Activated T-helper 1 cell treated with anti-CD3 and anti-CD28 coated beads, Interleukin-12 subunit alpha, Interleukin-12 subunit beta, Interleukin-2, Interleukin-4 antibody, amounts not matched to agents 30 ng/mL and 10 ng/mL and 1 ng/mL, durations not matched to agents 14 hours and 24 hours and 36 hours (primary cell): Measurements from ENCODE around the gene TBC1D22A. TPM values are rescaled to one million over a fixed set of nuclear protein-coding genes. Genes with fewer than 3 reads are reported as not detected.

Experiments used
- DNase-seq: peaks from one replicate; pipeline ENCODE4 v3.0.0; 2021; ENCODE audit warnings: low spot score
- H3K27ac Mint-ChIP-seq: one replicate; pipeline ENCODE4 v1.8.0; 2021; ENCODE audit warnings: mild to moderate bottlenecking, mixed read lengths
- H3K27me3 Mint-ChIP-seq: one replicate; pipeline ENCODE4 v1.8.0; 2022; ENCODE audit warnings: mild to moderate bottlenecking, moderate library complexity, mixed read lengths; ENCODE audit not compliant: insufficient read depth
- H3K36me3 Mint-ChIP-seq: one replicate; pipeline ENCODE4 v1.8.0; 2021; ENCODE audit warnings: low read depth, mixed read lengths
- H3K4me1 Mint-ChIP-seq: one replicate; pipeline ENCODE4 v1.8.0; 2021; ENCODE audit warnings: low read depth, mixed read lengths
- H3K4me3 Mint-ChIP-seq: one replicate; pipeline ENCODE4 v1.8.0; 2021; ENCODE audit warnings: mild to moderate bottlenecking, moderate library complexity, mixed read lengths
- H3K9me3 Mint-ChIP-seq: one replicate; pipeline ENCODE4 v1.8.0; 2021; ENCODE audit warnings: mixed read lengths
- intact Hi-C: fragments of 100-400 bp; cut with micrococcal nuclease; formaldehyde crosslinking; loops from one replicate; pipeline ENCODE4 v1.15.1; 2024
- total RNA-seq: library from RNA; stranded (reverse); gene quantifications from 2 replicates; pipeline ENCODE4 v1.2.3, GENCODE V29; 2022

The TBC1D22A gene
- total RNA-seq, 1 donor from 2014 or later: 42.4 TPM

- Mint-ChIP-seq H3K36me3 (peaks cover 3% of the 10 kb centered on the region), H3K27ac (no peak overlapping the region), H3K9me3 (no peaks in the 10 kb centered on the region), H3K4me3 (no peak overlapping the region), H3K4me1 (no peaks in the 10 kb centered on the region), H3K27me3 (no peaks in the 10 kb centered on the region)
- intact Hi-C loops: no loop called here
- no peak for DNase-seq
These were observed 231.2 kb downstream of the TBC1D22A start for GRCh38 chr22:46993633-46994032.

GRCh38 chr22:46994265-46994664 lies 231.8 kb downstream of the TBC1D22A start:
- Mint-ChIP-seq H3K36me3 (peaks cover 7% of the 10 kb centered on the region), H3K9me3 (no peaks in the 10 kb centered on the region), H3K4me3 (no peak overlapping the region), H3K4me1 (peaks cover under 1% of the 10 kb centered on the region), H3K27ac (no peak overlapping the region), H3K27me3 (no peaks in the 10 kb centered on the region)
- DNase-seq: no peak
- intact Hi-C loops: no loop called here

- H3K4me3 Mint-ChIP-seq: no peak overlapping the region
- H3K4me1 Mint-ChIP-seq: peaks cover 7% of the 10 kb centered on the region
- H3K27me3 Mint-ChIP-seq: no peaks in the 10 kb centered on the region
- no peak for DNase-seq
- no peaks in the 10 kb centered on the region for H3K9me3 Mint-ChIP-seq
- H3K36me3 Mint-ChIP-seq: peaks cover 9% of the 10 kb centered on the region
- H3K27ac Mint-ChIP-seq: no peak overlapping the region
- intact Hi-C loops: no loop called here
These were observed 232.5 kb downstream of the TBC1D22A start for GRCh38 chr22:46994983-46995382.

- no peaks in the 10 kb centered on the region for H3K9me3 Mint-ChIP-seq
- intact Hi-C loops: no loop called here
- no peaks in the 10 kb centered on the region for H3K27me3 Mint-ChIP-seq
- H3K27ac Mint-ChIP-seq: no peak overlapping the region
- no peak overlapping the region for H3K4me3 Mint-ChIP-seq
- H3K4me1 Mint-ChIP-seq: peaks cover 14% of the 10 kb centered on the region
- H3K36me3 Mint-ChIP-seq: peaks cover 9% of the 10 kb centered on the region
- DNase-seq: no peak
These were observed 233.3 kb downstream of the TBC1D22A start for GRCh38 chr22:46995501-46996360.

GRCh38 chr22:46996595-46997310 lies 234.3 kb downstream of the TBC1D22A start:
- Mint-ChIP-seq H3K27me3 (no peaks in the 10 kb centered on the region), H3K36me3 (peaks cover 9% of the 10 kb centered on the region), H3K27ac (no peak overlapping the region), H3K4me3 (no peak overlapping the region), H3K9me3 (no peaks in the 10 kb centered on the region), H3K4me1 (peaks cover 15% of the 10 kb centered on the region)
- intact Hi-C loops: no loop called here
- DNase-seq: no peak

- Mint-ChIP-seq H3K36me3 (peaks cover 9% of the 10 kb centered on the region), H3K27ac (no peak overlapping the region), H3K4me3 (no peak overlapping the region), H3K9me3 (no peaks in the 10 kb centered on the region), H3K4me1 (peaks cover 15% of the 10 kb centered on the region), H3K27me3 (no peaks in the 10 kb centered on the region)
- no peak for DNase-seq
- intact Hi-C loops: no loop called here
These were observed 235.0 kb downstream of the TBC1D22A start for GRCh38 chr22:46997311-46997970.

GRCh38 chr22:46998331-46998730 lies 235.9 kb downstream of the TBC1D22A start:
- H3K27me3 Mint-ChIP-seq: no peaks in the 10 kb centered on the region
- H3K27ac Mint-ChIP-seq: no peak overlapping the region
- peaks cover 9% of the 10 kb centered on the region for H3K36me3 Mint-ChIP-seq
- DNase-seq: no peak
- intact Hi-C loops: no loop called here
- H3K4me1 Mint-ChIP-seq: peaks cover 15% of the 10 kb centered on the region
- no peaks in the 10 kb centered on the region for H3K9me3 Mint-ChIP-seq
- no peak overlapping the region for H3K4me3 Mint-ChIP-seq

GRCh38 chr22:47000256-47000655 lies 237.8 kb downstream of the TBC1D22A start:
- peaks cover 15% of the 10 kb centered on the region for H3K4me1 Mint-ChIP-seq
- peak overlapping the region; percentile 80 for H3K27ac Mint-ChIP-seq
- DNase-seq: no peak
- intact Hi-C loops: loop anchor here (2.0 kb wide), 1 partner anchor 237 kb away; the partner anchor contains the start of gene TBC1D22A
- H3K36me3 Mint-ChIP-seq: peaks cover 9% of the 10 kb centered on the region
- H3K4me3 Mint-ChIP-seq: peak overlapping the region; percentile 24
- no peaks in the 10 kb centered on the region for H3K27me3 Mint-ChIP-seq
- no peaks in the 10 kb centered on the region for H3K9me3 Mint-ChIP-seq

- peak overlapping the region; percentile 36 for H3K27ac Mint-ChIP-seq
These were observed 238.4 kb downstream of the TBC1D22A start for GRCh38 chr22:47000888-47001287.

GRCh38 chr22:47001288-47001687 lies 238.8 kb downstream of the TBC1D22A start:
- no peak for DNase-seq
- no peak overlapping the region for H3K27ac Mint-ChIP-seq
- intact Hi-C loops: loop anchor here (2.0 kb wide), 1 partner anchor 238 kb away; the partner anchor contains the start of gene TBC1D22A

More at GRCh38 chr22:47000888-47001287, 238.4 kb downstream of the TBC1D22A start:
- DNase-seq: no peak
- no peaks in the 10 kb centered on the region for H3K9me3 Mint-ChIP-seq
- intact Hi-C loops: loop anchor here (2.0 kb wide), 1 partner anchor 238 kb away; the partner anchor contains the start of gene TBC1D22A
- H3K4me1 Mint-ChIP-seq: peaks cover 15% of the 10 kb centered on the region
- H3K27me3 Mint-ChIP-seq: no peaks in the 10 kb centered on the region
- peaks cover 9% of the 10 kb centered on the region for H3K36me3 Mint-ChIP-seq
- H3K4me3 Mint-ChIP-seq: no peak overlapping the region

GRCh38 chr22:47002692-47003091 lies 240.2 kb downstream of the TBC1D22A start:
- H3K4me3 Mint-ChIP-seq: no peak overlapping the region
- H3K27ac Mint-ChIP-seq: no peak overlapping the region
- no peaks in the 10 kb centered on the region for H3K9me3 Mint-ChIP-seq
- no peak for DNase-seq
- peaks cover 15% of the 10 kb centered on the region for H3K4me1 Mint-ChIP-seq
- intact Hi-C loops: no loop called here
- H3K36me3 Mint-ChIP-seq: peaks cover 7% of the 10 kb centered on the region
- no peaks in the 10 kb centered on the region for H3K27me3 Mint-ChIP-seq

More at GRCh38 chr22:47001288-47001687, 238.8 kb downstream of the TBC1D22A start:
- peaks cover 15% of the 10 kb centered on the region for H3K4me1 Mint-ChIP-seq
- peaks cover 9% of the 10 kb centered on the region for H3K36me3 Mint-ChIP-seq
- H3K27me3 Mint-ChIP-seq: no peaks in the 10 kb centered on the region
- H3K9me3 Mint-ChIP-seq: no peaks in the 10 kb centered on the region
- H3K4me3 Mint-ChIP-seq: no peak overlapping the region

- Mint-ChIP-seq H3K27me3 (no peaks in the 10 kb centered on the region), H3K9me3 (no peaks in the 10 kb centered on the region), H3K27ac (no peak overlapping the region), H3K4me1 (no peaks in the 10 kb centered on the region), H3K4me3 (no peak overlapping the region), H3K36me3 (peaks cover 2% of the 10 kb centered on the region)
- DNase-seq: no peak
- intact Hi-C loops: no loop called here
These were observed 243.3 kb downstream of the TBC1D22A start for GRCh38 chr22:47005506-47006408.
